Activated gamma-delta T cell (primary cell): ENCODE data around the gene FAAP100.

Experiments
- DNase-seq: peaks from one replicate; lab custom pipeline; 2025; lab: John Stamatoyannopoulos, UW

Gene FAAP100

DNA sequence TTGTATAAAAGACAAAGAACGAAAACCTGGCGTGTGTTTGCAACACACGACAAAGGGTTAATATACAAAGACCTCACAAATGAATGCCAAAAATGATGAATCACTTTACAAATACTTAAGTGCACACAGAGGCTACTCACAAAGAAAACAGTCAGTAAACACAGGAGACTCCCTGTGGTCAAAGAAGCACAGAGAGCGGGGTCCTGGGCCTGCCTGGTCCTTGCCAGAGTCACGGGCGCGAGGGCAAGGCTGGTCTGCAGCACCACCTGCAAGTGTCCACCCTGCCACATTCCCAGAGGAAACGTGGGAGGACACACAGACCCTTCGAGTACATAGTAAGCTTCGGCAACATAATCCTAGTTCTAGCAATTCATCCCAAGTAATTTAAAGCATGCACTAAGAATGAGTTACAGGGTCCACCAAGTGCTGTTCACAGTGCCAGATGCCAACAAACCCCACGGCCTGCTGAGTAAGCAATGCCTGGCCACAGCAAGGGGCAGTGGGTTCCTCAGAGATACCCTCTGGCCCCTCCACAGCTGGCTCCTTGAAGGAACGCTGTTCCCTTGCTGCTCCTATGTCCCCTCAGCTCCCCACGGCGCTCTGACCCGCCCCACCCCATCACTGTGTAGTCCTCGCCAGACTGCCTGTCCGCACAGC lies 24.6 kb upstream of the FAAP100 start:
- no peak for DNase-seq

DNA sequence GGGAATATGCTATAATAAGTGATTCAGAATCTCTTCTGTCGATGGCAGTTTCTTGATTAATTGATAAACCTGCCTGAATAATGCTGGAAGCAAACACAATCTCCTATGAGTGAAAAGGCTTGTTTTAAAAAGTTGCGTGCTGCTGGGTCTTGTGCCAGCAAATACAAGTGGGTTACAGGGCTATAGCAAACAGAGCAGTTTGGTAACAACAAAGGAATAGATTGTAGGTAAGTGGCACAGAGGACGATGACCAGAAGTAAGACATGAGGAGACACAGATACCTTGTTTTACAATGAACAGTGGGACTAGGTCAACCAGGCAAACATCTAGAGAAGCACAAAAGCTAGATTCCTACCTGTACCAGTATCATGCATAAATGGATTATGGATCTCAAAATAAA lies 23.7 kb upstream of the FAAP100 start:
- DNase-seq = no peak

DNA sequence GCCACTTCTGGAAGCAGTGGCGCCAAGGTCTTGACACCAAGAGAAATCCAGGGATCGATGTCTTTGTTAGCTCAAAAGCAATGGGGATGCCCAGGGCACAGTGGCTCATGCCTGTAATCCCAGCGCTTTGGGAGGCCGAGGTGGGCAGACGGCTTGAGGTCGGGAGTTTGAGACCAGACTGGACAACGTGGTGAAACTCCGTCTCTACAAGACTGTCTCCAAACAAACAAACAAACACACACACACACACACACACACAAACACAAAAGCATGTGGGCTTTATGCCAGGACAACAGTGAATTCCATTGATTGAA lies 22.4 kb upstream of the FAAP100 start:
- DNase-seq = no peak

DNA sequence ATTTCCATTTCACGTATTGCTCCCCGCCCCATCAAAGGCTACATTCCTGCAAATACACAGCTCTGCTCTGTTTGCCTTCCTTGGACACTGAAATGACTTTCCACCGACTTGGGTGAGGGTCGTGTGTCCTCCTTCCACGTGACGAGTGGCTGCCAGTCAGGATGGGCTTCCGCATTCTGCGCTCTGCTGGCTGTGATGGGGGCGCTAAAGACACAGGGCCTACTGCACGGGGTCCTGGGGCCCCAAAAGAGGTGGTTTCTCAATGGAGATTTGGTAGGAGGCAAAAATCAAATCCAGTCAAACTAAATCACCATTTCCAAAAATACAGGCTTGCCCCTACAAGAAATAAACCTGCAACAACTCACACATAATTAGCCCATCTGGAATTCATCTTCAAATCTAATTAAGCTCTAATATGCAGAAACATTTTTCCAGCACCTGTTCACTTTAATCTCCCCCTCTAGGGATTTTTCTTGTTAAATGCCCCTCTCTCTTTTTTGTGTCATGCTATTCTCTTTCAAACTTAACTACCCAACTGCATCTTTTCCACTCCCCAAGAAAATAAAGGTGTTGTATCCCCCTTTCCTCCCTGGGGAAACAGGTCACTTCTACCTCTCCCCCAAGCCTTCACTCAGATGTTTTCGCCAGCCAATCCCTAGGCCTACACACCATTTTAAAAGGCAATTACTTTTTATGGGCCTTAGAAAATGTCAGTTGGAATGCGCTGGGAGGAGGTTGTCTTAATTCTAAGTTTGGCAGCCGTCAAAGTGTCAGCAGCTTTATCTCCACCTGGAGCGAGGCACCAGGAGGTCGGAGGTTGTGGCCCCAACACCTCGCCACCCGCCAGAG lies 21.9 kb upstream of the FAAP100 start:
- no peak for DNase-seq

DNA sequence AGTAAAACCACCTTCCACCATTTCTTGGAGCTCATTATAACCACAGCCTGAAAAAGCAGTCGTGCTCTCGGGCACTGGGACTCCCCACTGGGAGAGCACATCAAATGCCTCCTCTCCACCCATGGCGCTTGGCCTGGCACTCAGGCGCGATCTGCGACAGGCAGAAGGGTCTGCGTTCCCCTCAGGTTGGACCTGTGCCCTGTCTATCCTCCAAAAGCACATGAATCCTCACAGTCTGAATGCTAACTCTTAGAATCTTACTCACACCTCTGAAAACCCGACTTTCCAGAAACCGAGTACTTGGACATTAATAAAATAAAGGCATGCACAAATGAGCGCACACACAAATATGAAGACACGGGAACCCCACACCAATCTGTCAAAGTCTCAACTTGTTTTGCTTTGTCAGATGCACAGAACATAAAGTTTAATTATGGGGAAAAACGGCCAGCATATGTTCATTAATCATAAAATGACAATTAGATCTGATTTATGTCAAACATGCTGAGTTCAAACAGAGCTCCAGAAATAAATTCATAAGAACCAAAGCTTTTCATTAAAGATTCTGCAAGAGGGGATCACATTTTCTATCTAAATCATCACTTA lies 20.5 kb upstream of the FAAP100 start:
- DNase-seq = no peak

GRCh38 chr17:81570964-81571363 lies 18.8 kb upstream of the FAAP100 start:
- DNase-seq = no peak

- no peak for DNase-seq
Observed at GRCh38 chr17:81569986-81570514, 17.9 kb upstream of the FAAP100 start.

DNA sequence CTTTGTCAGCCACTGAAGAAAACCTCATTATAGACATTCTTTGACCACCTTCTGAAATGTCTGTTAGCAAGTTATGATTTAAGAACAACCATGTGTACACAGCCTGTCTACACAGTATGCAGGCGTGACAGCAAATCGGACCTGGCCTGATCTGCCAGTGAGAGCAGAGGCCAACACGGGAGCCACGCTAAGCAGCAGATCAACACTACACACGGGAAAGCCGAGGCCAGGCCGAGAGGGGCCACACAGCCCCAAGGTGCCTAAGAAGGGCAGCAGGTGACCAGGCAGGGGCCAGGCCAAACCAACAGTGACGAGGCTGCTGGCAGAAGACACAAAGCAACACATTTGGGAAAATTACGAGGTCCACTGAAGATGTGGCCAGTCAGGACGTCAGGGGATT lies 16.3 kb upstream of the FAAP100 start:
- no peak for DNase-seq

DNA sequence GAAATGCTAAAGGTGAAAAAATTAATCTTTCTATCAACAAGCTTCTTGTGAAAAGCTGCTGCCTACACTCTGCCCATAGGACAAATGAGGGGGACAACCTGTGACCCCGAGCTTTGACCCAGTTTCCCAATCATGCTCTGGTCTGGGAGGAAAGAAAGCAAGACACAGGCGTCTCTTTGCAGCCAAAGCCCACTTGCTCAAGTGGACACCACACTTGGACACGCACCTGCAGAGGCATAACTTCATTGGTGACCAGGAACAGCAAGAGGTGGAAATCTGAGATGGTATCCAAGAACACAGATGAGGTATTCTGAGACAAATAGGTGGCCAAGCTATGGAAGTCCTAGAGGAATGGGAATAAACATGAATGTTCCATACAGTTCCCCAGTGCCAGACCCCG lies 15.0 kb upstream of the FAAP100 start:
- no peak for DNase-seq

DNA sequence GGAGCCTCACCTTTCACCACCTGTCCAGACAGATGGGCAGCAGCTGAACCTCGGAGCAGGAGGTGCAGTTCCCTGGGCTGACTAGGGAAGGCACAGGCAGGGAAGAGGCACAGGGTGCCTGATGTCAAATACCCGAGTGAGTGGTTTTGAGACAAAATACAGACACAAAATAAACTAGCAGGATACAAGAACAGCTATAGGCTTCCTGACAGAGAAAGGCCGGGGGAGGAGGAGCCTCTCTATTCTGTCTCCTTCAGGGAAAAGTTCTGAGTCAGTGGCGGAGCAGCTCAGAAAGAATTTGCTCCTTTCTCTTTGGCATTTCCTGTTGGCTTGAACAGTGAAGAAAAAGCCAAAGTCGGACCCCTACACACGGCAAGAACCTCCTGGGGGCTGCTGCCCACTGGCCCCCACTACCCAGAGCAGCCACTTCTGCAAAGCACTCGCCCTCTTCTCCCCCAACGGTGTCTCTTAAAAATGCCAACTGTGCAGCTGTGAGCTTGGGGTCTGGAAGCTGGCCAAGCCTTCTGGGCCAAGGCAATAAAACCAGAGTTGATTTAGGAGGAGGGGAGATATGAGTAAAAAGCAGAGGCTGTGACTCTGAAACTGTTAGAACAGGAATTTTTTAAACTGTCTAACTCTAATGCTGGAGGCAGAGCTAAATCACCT lies 14.4 kb upstream of the FAAP100 start:
- no peak for DNase-seq

DNA sequence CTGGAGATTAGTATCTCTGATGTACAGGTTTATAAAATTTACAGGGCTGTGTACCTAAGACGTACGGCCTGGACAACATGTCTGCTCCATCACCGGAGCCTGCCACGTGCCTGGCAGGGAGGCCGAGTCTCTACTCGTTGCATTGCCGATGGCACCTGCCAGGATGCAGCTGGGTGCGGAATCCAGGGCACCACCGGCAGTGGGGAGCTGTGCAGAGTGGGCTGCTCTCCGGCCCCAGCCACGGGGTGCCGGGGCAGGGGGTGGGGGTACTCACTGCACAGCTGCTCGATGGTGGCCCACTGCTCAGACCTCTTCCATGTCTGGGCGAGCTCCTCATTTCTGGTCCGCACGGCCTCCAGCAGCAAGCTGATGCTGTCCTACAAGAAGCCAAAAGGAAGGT lies 13.1 kb upstream of the FAAP100 start:
- no peak for DNase-seq

- DNase-seq = no peak
Observed at GRCh38 chr17:81564778-81565177, 12.6 kb upstream of the FAAP100 start.

GRCh38 chr17:81563861-81564586 lies 11.9 kb upstream of the FAAP100 start:
- no peak for DNase-seq

DNA sequence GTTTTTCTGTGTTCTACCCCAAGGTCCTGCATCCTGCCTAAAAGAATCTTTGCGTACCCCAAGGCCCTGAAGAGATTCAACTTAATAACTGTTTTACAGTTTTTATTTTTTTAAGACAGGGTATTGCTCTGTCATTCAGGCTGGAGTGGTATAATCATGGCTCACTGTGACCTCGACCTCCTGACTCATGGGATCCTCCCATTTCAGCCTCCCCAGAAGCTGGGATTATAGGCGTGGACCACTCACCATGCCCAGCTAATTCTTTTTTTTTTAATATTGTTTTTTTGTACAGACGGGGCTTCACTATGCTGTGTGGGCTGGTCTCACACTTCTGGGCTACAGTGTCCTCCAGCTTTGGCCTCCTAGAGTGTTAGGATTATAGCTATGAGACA lies 9.3 kb upstream of the FAAP100 start:
- DNase-seq = no peak

- no peak for DNase-seq
Observed at GRCh38 chr17:81558941-81559806, 7.0 kb upstream of the FAAP100 start.

GRCh38 chr17:81558115-81558468 lies 5.9 kb upstream of the FAAP100 start:
- no peak for DNase-seq

- no peak for DNase-seq
Observed at GRCh38 chr17:81557276-81558114, 5.3 kb upstream of the FAAP100 start.

- no peak for DNase-seq
Observed at GRCh38 chr17:81556863-81557262, 4.7 kb upstream of the FAAP100 start.

DNA sequence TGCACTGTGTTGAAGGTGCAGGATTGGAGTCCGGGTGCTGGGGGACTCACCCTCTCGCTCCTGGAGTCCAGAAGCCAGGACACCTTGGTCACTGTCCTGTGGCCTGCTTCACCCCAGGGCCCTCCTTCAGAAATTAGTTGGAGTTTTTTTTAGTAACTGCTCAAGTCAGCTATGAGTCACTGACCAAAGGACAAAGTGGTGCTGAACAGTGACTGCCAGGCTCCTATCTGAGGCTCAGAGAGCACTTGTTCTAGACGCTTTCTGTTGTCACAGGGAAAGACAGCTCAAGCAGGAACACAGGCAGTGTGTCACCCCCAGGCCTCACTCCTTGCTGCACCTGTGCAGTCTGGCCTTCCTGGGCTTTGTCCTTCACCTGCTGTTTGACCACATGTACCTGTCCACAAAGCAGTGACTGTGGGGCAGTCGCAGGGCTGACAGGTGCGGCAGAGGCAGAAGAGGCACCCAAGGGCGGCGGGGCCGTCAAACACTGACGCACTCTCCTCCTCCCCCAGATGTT lies 4.1 kb upstream of the FAAP100 start:
- DNase-seq = no peak
